HepG2 (cell line): Measurements from ENCODE around the gene TRMT1. TPM values are rescaled to one million over a fixed set of nuclear protein-coding genes. Genes with fewer than 3 reads are reported as not detected.
A peak's percentile ranks its signal among the peaks of the same experiment; 100 is the strongest.

Experiments used
- ATAC-seq: fragments of 200-7000 bp; cut with Tn5 transposase; 3 replicates; pipeline ENCODE4 v1.9.1; 2020; ENCODE audit warnings: mild to moderate bottlenecking, moderate library complexity
- BruUV-seq: library from RNA; stranded (reverse); fragments of 400-500 nt; replicated peaks from 2 replicates; lab custom pipeline; 2021; lab: Mats Ljungman, UMichigan
- CTCF ChIA-PET: fragments of 300-600 bp; formaldehyde crosslinking; extraction: SDS; loops from one replicate; lab custom pipeline; 2021; ENCODE audit warnings: low total read pairs, inconsistent platforms, low intra/inter-chr PET ratio; lab: Yijun Ruan, JAX
- POLR2A ChIA-PET: fragments of 350-600 bp; sonication (Branson Sonifier 250); formaldehyde crosslinking; loops from one replicate; lab custom pipeline; 2020; ENCODE audit warnings: antibody characterized with exemption, inconsistent platforms; lab: Yijun Ruan, JAX
- DNase-seq: peaks from one replicate; pipeline ENCODE4 v3.0.0-alpha.2; 2015; ENCODE audit warnings: low spot score
- FAIRE-seq: peaks from 3 replicates; lab custom pipeline; 2011; peaks lifted over from hg19 to GRCh38; lab: Jason Lieb, UNC
- H2AFZ ChIP-seq: one replicate; pipeline ENCODE4 v1.6.1; 2011; ENCODE audit warnings: low read length, inconsistent platforms
- H3K27ac ChIP-seq: fragments of 300-600 bp; 3 replicates; pipeline ENCODE4 v1.8.0; 2011; ENCODE audit warnings: mixed run types, mild to moderate bottlenecking, mixed read lengths, low read length, inconsistent platforms; ENCODE audit not compliant: insufficient read depth; ENCODE audit errors: extremely low read length
- H3K27me3 ChIP-seq, 2 experiments: fragments of 200-600 bp in 1 of 2; 2 replicates in 1 of 2; 3 replicates in 1 of 2; pipeline versions ENCODE4 v1.6.0 to v1.8.0; 2011; ENCODE audit warnings: low read length in 2 of 2, mild to moderate bottlenecking in 2 of 2, moderate library complexity in 2 of 2, inconsistent platforms in 1 of 2; ENCODE audit not compliant: insufficient read depth in 2 of 2, control insufficient read depth in 1 of 2
- H3K36me3 ChIP-seq, 2 experiments: fragments of 200-600 bp in 1 of 2; replicated peaks in 1 of 2; 2 replicates in 1 of 2; 3 replicates in 1 of 2; pipeline versions ENCODE4 v1.5.1 to v1.8.0; 2011; ENCODE audit warnings: low read length in 2 of 2, inconsistent platforms in 1 of 2; ENCODE audit not compliant: insufficient read depth in 2 of 2, control insufficient read depth in 1 of 2
- H3K4me1 ChIP-seq: 2 replicates; pipeline ENCODE4 v1.5.1; 2012; ENCODE audit warnings: low read length, inconsistent platforms; ENCODE audit not compliant: insufficient read depth
- H3K4me2 ChIP-seq: 2 replicates; pipeline ENCODE4 v1.6.0; 2011; ENCODE audit warnings: low read depth, low read length, inconsistent platforms
- H3K4me3 ChIP-seq, 3 experiments: fragments of 200-600 bp in 1 of 3; sonication (generic), shearing (Covaris generic) in 1 of 3; replicated peaks in 1 of 3; 2 replicates each; pipeline ENCODE4 v1.5.1; 2011 to 2016; ENCODE audit warnings: low read length in 3 of 3, inconsistent platforms in 2 of 3, low read depth in 2 of 3, mild to moderate bottlenecking in 2 of 3, control low read depth in 1 of 3, mixed read lengths in 1 of 3; ENCODE audit not compliant: insufficient read depth in 1 of 3
- H3K79me2 ChIP-seq: one replicate; pipeline ENCODE4 v1.6.1; 2011; ENCODE audit warnings: low read length, inconsistent platforms; ENCODE audit not compliant: insufficient read depth
- H3K9ac ChIP-seq: 2 replicates; pipeline ENCODE4 v1.6.0; 2011; ENCODE audit warnings: mild to moderate bottlenecking, low read depth, low read length, inconsistent platforms; ENCODE audit not compliant: insufficient read depth
- H3K9me3 ChIP-seq: 2 replicates; pipeline ENCODE4 v1.5.1; 2012; ENCODE audit warnings: mild to moderate bottlenecking, low read length
- H4K20me1 ChIP-seq: 2 replicates; pipeline ENCODE4 v1.6.0; 2011; ENCODE audit warnings: inconsistent platforms, mild to moderate bottlenecking, low read length, moderate library complexity; ENCODE audit not compliant: insufficient read depth
- AKNA ChIP-seq: sonication (generic); formaldehyde crosslinking; IDR thresholded peaks from 2 replicates; pipeline ENCODE4 v1.4.0; 2020; ENCODE audit warnings: missing genetic modification reagents, borderline replicate concordance
- GATAD1 ChIP-seq: IDR thresholded peaks from 2 replicates; pipeline ENCODE4 v1.6.1; 2016; ENCODE audit warnings: missing genetic modification reagents, missing compliant biosample characterization
- KDM2A ChIP-seq: sonication (generic); formaldehyde crosslinking; IDR thresholded peaks from 2 replicates; pipeline ENCODE4 v1.4.0; 2020; ENCODE audit warnings: low read depth, missing genetic modification reagents, borderline replicate concordance
- MED13 ChIP-seq: sonication (generic); formaldehyde crosslinking; IDR thresholded peaks from 2 replicates; pipeline ENCODE4 v1.5.0; 2020; ENCODE audit warnings: missing genetic modification reagents
- NR3C1 ChIP-seq: sonication (generic); formaldehyde crosslinking; IDR thresholded peaks from 2 replicates; pipeline ENCODE4 v1.4.0; 2020; ENCODE audit warnings: missing genetic modification reagents
- SRF ChIP-seq: IDR thresholded peaks from 2 replicates; pipeline ENCODE4 v1.6.1; 2011; ENCODE audit warnings: mild to moderate bottlenecking, low read depth, low read length, moderate library complexity
- STAG1 ChIP-seq: sonication (generic); formaldehyde crosslinking; IDR thresholded peaks from 2 replicates; pipeline ENCODE4 v1.4.0; 2020; ENCODE audit warnings: missing genetic modification reagents
- TCF7L2 ChIP-seq: IDR thresholded peaks from 2 replicates; pipeline ENCODE4 v1.6.1; 2011; ENCODE audit warnings: mild to moderate bottlenecking, low read depth, low read length, moderate library complexity
- THRA ChIP-seq: sonication (generic); formaldehyde crosslinking; IDR thresholded peaks from 2 replicates; pipeline ENCODE4 v1.4.0; 2020; ENCODE audit warnings: missing genetic modification reagents, borderline replicate concordance
- UBTF ChIP-seq: sonication (generic); formaldehyde crosslinking; IDR thresholded peaks from 2 replicates; pipeline ENCODE4 v1.4.0; 2020; ENCODE audit warnings: mild to moderate bottlenecking, missing genetic modification reagents
- ZBTB21 ChIP-seq: sonication (generic); formaldehyde crosslinking; IDR thresholded peaks from 2 replicates; pipeline ENCODE4 v1.4.0; 2020; ENCODE audit warnings: missing genetic modification reagents
- ZBTB38 ChIP-seq: sonication (generic); formaldehyde crosslinking; IDR thresholded peaks from 2 replicates; pipeline ENCODE4 v1.5.1; 2020; ENCODE audit warnings: mild to moderate bottlenecking, missing genetic modification reagents
- ZNF20 ChIP-seq: sonication (generic); formaldehyde crosslinking; IDR thresholded peaks from 2 replicates; pipeline ENCODE4 v1.4.0; 2020; ENCODE audit warnings: mild to moderate bottlenecking, moderate library complexity, missing genetic modification reagents
- ZNF205 ChIP-seq: IDR thresholded peaks from 2 replicates; pipeline ENCODE4 v1.6.1; 2018; ENCODE audit warnings: missing biosample characterization, missing genetic modification reagents
- ZNF614 ChIP-seq: IDR thresholded peaks from 2 replicates; pipeline ENCODE4 v1.6.1; 2018; ENCODE audit warnings: missing biosample characterization, missing genetic modification reagents, inconsistent platforms, borderline replicate concordance
- WGBS: methylation state at CpG from one replicate; pipeline ENCODE4 v1.1.6; 2017; ENCODE audit warnings: low lambda C conversion rate; 5-methylcytosine and 5-hydroxymethylcytosine counted together
- in situ Hi-C: cut with HindIII; loops from 2 replicates; pipeline ENCODE4 v1.10.0; 2017; ENCODE audit warnings: low pct_unique_long_range_greater_than_20kb; ENCODE audit not compliant: extremely low pct_ligation_motif_present
- intact Hi-C: fragments of 100-400 bp; cut with micrococcal nuclease; formaldehyde crosslinking; loops from one replicate; pipeline ENCODE4 v1.10.0; 2022; ENCODE audit not compliant: unreplicated experiment
- polyA plus RNA-seq, 8 experiments: library from polyadenylated mRNA; depleted of rRNA in 3 of 8; stranded (reverse) in 7 of 8; unstranded in 1 of 8; fragments of >200 nt; fragmentation: Illumina TruSeq in 4 of 8; extraction: Trizol in 4 of 8; gene quantifications; 2 replicates each; pipeline versions ENCODE4 v1.2.1 to v1.2.3, GENCODE V29; 2011 to 2016; ENCODE audit warnings: low read depth in 4 of 8, missing spikeins in 1 of 8, mixed read lengths in 1 of 8; ENCODE audit not compliant: insufficient read depth in 1 of 8
- total RNA-seq, 5 experiments: library from RNA; depleted of rRNA; stranded (reverse); fragments of >200 nt; fragmentation: Illumina TruSeq; extraction: Trizol; gene quantifications; 2 replicates each; pipeline ENCODE4 v1.2.3, GENCODE V29; 2016; ENCODE audit warnings: low read depth in 1 of 5

The TRMT1 gene
- total and polyA plus RNA-seq, 2 of the 13 experiments (the other 11 are each of a cell fraction or from before 2014, with no cell fraction given), result 35.5 to 44.1 TPM

GRCh38 chr19:13153569-13154240, 37.2 kb upstream of the TRMT1 start:
- H3K9me3 ChIP-seq, result no peaks in the 10 kb centered on the region
- ATAC-seq, result no peak
- peaks cover 3% of the 10 kb centered on the region; the same call in 1 of the 2 replicates for H4K20me1 ChIP-seq
- no peak overlapping the region for H2AFZ ChIP-seq
- H3K79me2 ChIP-seq, result peaks cover 46% of the 10 kb centered on the region
- peaks cover 41% of the 10 kb centered on the region for H3K4me1 ChIP-seq
- CTCF ChIA-PET, result interaction anchor here (1.2 kb wide), 1 partner anchor 42 kb away, joined by 3 read pairs; no protein-coding TSS in a partner anchor
- no peak for FAIRE-seq
- peak overlapping the region; percentile 94 for H3K9ac ChIP-seq
- no peaks in the 10 kb centered on the region; a peak in 1 of 5 replicates for H3K27me3 ChIP-seq
- H3K27ac ChIP-seq, result peak overlapping the region; percentile 95
- no peaks in the 10 kb centered on the region for H3K36me3 ChIP-seq
- peak overlapping the region; percentile 96 for H3K4me2 ChIP-seq
- no peak for DNase-seq
- peak overlapping the region; percentile 57 to 91 (median 74) for H3K4me3 ChIP-seq
- WGBS, result 67% methylated on average over 55 of the region's 69 CpGs
- BruUV-seq, result no TSS peak
- POLR2A ChIA-PET, result interaction anchor here (1.3 to 3.0 kb wide), 11 partner anchors 10 to 99 kb away, joined by 3 to 108 read pairs (median 8); partner anchors contain the start of gene NACC1
- in situ Hi-C loops (loop anchor here (5.0 kb wide), 2 partner anchors 36 to 39 kb away; partner anchors contain the start of genes NACC1 and TRMT1), intact Hi-C loops (loop anchor here (5.0 kb wide), 2 partner anchors 36 to 694 kb away; partner anchors contain the start of genes NACC1 and TRMT1)
- TF ChIP-seq ZBTB21 (CRISPR knock-in tag) (no peak), ZNF205 (CRISPR knock-in tag) (no peak), KDM2A (CRISPR knock-in tag) (0 out of 2 replicates have a peak, but pooled peaks have one; percentile 14), MED13 (CRISPR knock-in tag) (no peak), NR3C1 (no peak), ZBTB38 (CRISPR knock-in tag) (peak; percentile 69), THRA (CRISPR knock-in tag) (no peak), TCF7L2 (no peak), ZNF614 (no peak), GATAD1 (CRISPR knock-in tag) (no peak), STAG1 (no peak), UBTF (CRISPR knock-in tag) (peak; percentile 54; the same call in 1 of the 2 replicates), SRF (no peak), AKNA (CRISPR knock-in tag) (no peak), ZNF20 (CRISPR knock-in tag) (no peak)
